ENCODE measurements around the gene JARID2. TPM values are rescaled to one million over a fixed set of nuclear protein-coding genes. Genes with fewer than 3 reads are reported as not detected.

Gene JARID2
- total RNA-seq, 1 donor from 2014 or later = 24.2 TPM

DNA sequence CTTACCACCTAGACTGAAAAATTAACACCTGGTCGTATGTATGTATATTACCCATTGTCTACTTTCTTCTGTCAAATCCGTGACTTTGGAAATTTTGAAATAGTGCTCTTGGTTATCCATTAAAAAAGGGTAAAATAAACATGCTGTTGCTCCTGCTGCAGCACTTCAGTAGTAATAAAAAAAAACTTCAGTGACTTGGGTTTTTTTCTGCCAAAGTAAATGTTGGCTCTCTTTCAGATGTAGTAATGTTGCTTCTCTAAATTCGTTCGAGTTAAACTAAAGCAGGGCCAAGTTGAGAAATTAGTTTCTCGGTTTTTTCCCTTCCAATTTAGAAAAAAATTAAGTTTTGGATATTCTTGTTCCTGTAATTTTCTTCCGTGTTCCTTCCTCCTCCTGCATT, 34.2 kb downstream of the JARID2 start:
- FAIRE-seq (no peak), DNase-seq (ENCODE audit: low read depth) (peak; percentile 40)
- H3K36me3 ChIP-seq (ENCODE audit: insufficient read depth, low read length) = no peaks in the 10 kb centered on the region
- no peak overlapping the region for H3K9ac ChIP-seq (ENCODE audit: low read length)
- Mint-ChIP-seq H3K27ac (ENCODE audit: unreplicated experiment) (no peak overlapping the region), H3K4me3 (ENCODE audit: unreplicated experiment) (no peak overlapping the region), H3K27me3 (ENCODE audit: low read depth, unreplicated experiment) (no peaks in the 10 kb centered on the region), H3K36me3 (ENCODE audit: low read depth, unreplicated experiment) (peaks cover 1% of the 10 kb centered on the region), H3K9me3 (ENCODE audit: unreplicated experiment) (no peaks in the 10 kb centered on the region), H3K4me1 (ENCODE audit: low read depth, unreplicated experiment) (peaks cover 45% of the 10 kb centered on the region)
- H3K4me3 ChIP-seq (ENCODE audit: insufficient read depth, low read depth, low read length) = no peak overlapping the region
- no peaks in the 10 kb centered on the region for H3K9me3 ChIP-seq (ENCODE audit: insufficient read depth, low read depth, low read length)
- no peaks in the 10 kb centered on the region for H3K27me3 ChIP-seq (ENCODE audit: insufficient read depth, low read length)
- no peak overlapping the region for H3K4me2 ChIP-seq (ENCODE audit: low read length)
- H3K79me2 ChIP-seq (ENCODE audit: insufficient read depth, low read length) = peaks cover 90% of the 10 kb centered on the region
- H4K20me1 ChIP-seq (ENCODE audit: insufficient read depth, low read length) = peaks cover 73% of the 10 kb centered on the region
- H3K4me1 ChIP-seq (ENCODE audit: insufficient read depth, low read length) = peaks cover 6% of the 10 kb centered on the region
- TF ChIP-seq EZH2 (IDR thresholded peaks at IDR 0.05; ENCODE audit: insufficient read depth, low read length) = no peak
- TF ChIP-seq, protein P1, sequence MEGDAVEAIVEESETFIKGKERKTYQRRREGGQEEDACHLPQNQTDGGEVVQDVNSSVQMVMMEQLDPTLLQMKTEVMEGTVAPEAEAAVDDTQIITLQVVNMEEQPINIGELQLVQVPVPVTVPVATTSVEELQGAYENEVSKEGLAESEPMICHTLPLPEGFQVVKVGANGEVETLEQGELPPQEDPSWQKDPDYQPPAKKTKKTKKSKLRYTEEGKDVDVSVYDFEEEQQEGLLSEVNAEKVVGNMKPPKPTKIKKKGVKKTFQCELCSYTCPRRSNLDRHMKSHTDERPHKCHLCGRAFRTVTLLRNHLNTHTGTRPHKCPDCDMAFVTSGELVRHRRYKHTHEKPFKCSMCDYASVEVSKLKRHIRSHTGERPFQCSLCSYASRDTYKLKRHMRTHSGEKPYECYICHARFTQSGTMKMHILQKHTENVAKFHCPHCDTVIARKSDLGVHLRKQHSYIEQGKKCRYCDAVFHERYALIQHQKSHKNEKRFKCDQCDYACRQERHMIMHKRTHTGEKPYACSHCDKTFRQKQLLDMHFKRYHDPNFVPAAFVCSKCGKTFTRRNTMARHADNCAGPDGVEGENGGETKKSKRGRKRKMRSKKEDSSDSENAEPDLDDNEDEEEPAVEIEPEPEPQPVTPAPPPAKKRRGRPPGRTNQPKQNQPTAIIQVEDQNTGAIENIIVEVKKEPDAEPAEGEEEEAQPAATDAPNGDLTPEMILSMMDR (IDR thresholded peaks at IDR 0.05; ENCODE audit: insufficient read depth, low read depth, low read length) = no peak
- no peak overlapping the region for H2AFZ ChIP-seq (ENCODE audit: low read depth, low read length)
- H3K27ac ChIP-seq (ENCODE audit: low read depth, low read length) = no peak overlapping the region

DNA sequence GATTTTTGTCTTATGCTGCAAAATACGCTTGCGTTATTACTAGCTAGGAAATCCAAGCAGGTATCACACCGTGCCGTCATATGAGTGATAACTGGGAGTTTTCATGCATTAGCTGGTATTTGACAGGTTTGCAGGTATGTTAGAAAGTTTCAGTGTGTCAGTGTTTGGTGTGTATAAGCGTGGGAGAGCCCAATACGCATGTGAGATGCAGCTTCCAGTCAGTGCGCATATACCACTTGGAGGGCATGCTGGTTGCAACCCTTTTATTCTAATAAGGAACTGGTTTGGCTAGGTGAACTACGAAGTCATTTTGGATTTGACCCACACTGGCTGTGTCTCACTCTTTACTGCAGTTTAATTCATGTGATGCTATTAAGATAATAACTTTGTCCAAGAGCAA, 35.1 kb downstream of the JARID2 start:
- Histone ChIP-seq H3K4me1 (ENCODE audit: insufficient read depth, low read length) (peaks cover 8% of the 10 kb centered on the region), H3K9me3 (ENCODE audit: insufficient read depth, low read depth, low read length) (no peaks in the 10 kb centered on the region), H3K36me3 (ENCODE audit: insufficient read depth, low read length) (no peaks in the 10 kb centered on the region), H2AFZ (ENCODE audit: low read depth, low read length) (no peak overlapping the region), H3K4me2 (ENCODE audit: low read length) (no peak overlapping the region), H3K79me2 (ENCODE audit: insufficient read depth, low read length) (peaks cover 90% of the 10 kb centered on the region), H4K20me1 (ENCODE audit: insufficient read depth, low read length) (peaks cover 71% of the 10 kb centered on the region), H3K27me3 (ENCODE audit: insufficient read depth, low read length) (no peaks in the 10 kb centered on the region), H3K4me3 (ENCODE audit: insufficient read depth, low read depth, low read length) (no peak overlapping the region), H3K9ac (ENCODE audit: low read length) (no peak overlapping the region), H3K27ac (ENCODE audit: low read depth, low read length) (no peak overlapping the region)
- TF ChIP-seq, protein P1 (IDR thresholded peaks at IDR 0.05; ENCODE audit: insufficient read depth, low read depth, low read length) = no peak
- TF ChIP-seq EZH2 (IDR thresholded peaks at IDR 0.05; ENCODE audit: insufficient read depth, low read length) = no peak
- Mint-ChIP-seq H3K36me3 (ENCODE audit: low read depth, unreplicated experiment) (peaks cover 3% of the 10 kb centered on the region), H3K4me3 (ENCODE audit: unreplicated experiment) (no peak overlapping the region), H3K27ac (ENCODE audit: unreplicated experiment) (no peak overlapping the region), H3K27me3 (ENCODE audit: low read depth, unreplicated experiment) (no peaks in the 10 kb centered on the region), H3K9me3 (ENCODE audit: unreplicated experiment) (no peaks in the 10 kb centered on the region), H3K4me1 (ENCODE audit: low read depth, unreplicated experiment) (peaks cover 43% of the 10 kb centered on the region)
- no peak for FAIRE-seq
- DNase-seq (ENCODE audit: low read depth) = no peak

DNA sequence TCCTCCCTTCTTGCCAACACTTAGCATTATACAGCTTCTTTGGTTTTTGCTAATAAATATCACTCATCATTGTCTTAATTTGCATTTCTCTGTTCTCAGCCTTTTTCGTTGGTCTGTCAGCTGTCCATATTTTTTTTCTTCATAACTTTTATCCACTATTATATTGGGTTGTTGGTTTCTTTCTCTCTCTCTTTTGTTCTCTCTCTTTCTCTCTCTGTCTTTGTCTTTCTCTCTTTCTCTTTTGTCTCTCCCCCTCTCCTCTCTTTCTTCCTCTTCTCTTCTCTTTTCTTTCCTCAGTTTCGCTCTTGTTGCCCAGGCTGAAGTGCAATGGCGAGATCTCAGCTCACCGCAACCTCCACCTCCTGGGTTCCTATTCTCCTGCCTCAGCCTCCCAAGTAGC, 36.5 kb downstream of the JARID2 start:
- Histone ChIP-seq H3K4me1 (ENCODE audit: insufficient read depth, low read length) (peaks cover 9% of the 10 kb centered on the region), H3K27me3 (ENCODE audit: insufficient read depth, low read length) (no peaks in the 10 kb centered on the region), H3K36me3 (ENCODE audit: insufficient read depth, low read length) (no peaks in the 10 kb centered on the region), H3K4me3 (ENCODE audit: insufficient read depth, low read depth, low read length) (no peak overlapping the region), H2AFZ (ENCODE audit: low read depth, low read length) (no peak overlapping the region), H3K9ac (ENCODE audit: low read length) (no peak overlapping the region), H3K79me2 (ENCODE audit: insufficient read depth, low read length) (peaks cover 87% of the 10 kb centered on the region), H4K20me1 (ENCODE audit: insufficient read depth, low read length) (peaks cover 58% of the 10 kb centered on the region), H3K9me3 (ENCODE audit: insufficient read depth, low read depth, low read length) (no peaks in the 10 kb centered on the region), H3K27ac (ENCODE audit: low read depth, low read length) (no peak overlapping the region), H3K4me2 (ENCODE audit: low read length) (no peak overlapping the region)
- no peak for TF ChIP-seq EZH2 (IDR thresholded peaks at IDR 0.05; ENCODE audit: insufficient read depth, low read length)
- TF ChIP-seq, protein P1 (IDR thresholded peaks at IDR 0.05; ENCODE audit: insufficient read depth, low read depth, low read length) = no peak
- Mint-ChIP-seq H3K9me3 (ENCODE audit: unreplicated experiment) (no peaks in the 10 kb centered on the region), H3K4me3 (ENCODE audit: unreplicated experiment) (no peak overlapping the region), H3K27me3 (ENCODE audit: low read depth, unreplicated experiment) (no peaks in the 10 kb centered on the region), H3K36me3 (ENCODE audit: low read depth, unreplicated experiment) (peaks cover 3% of the 10 kb centered on the region), H3K27ac (ENCODE audit: unreplicated experiment) (no peak overlapping the region), H3K4me1 (ENCODE audit: low read depth, unreplicated experiment) (peaks cover 33% of the 10 kb centered on the region)
- no peak for FAIRE-seq
- no peak for DNase-seq (ENCODE audit: low read depth)
